Stimulated activated CD4-positive, alpha-beta T cell treated with anti-CD3 and anti-CD28 coated beads, TNF-alpha, amount 100 ng/mL, for 1 hour (primary cell): Measurements from ENCODE around the gene SOS1.
"Not testable (repeated sequence)": the region's sequence is repeated elsewhere in the genome, so short reads cannot be mapped to it uniquely, and the experiment has no call there.

Source experiments
- DNase-seq, 3 donors: peaks; one replicate each; pipeline ENCODE4 v3.0.0-alpha.2; 2020; ENCODE audit warnings: low read depth in 3 of 3, low spot score in 1 of 3

Gene SOS1

DNA sequence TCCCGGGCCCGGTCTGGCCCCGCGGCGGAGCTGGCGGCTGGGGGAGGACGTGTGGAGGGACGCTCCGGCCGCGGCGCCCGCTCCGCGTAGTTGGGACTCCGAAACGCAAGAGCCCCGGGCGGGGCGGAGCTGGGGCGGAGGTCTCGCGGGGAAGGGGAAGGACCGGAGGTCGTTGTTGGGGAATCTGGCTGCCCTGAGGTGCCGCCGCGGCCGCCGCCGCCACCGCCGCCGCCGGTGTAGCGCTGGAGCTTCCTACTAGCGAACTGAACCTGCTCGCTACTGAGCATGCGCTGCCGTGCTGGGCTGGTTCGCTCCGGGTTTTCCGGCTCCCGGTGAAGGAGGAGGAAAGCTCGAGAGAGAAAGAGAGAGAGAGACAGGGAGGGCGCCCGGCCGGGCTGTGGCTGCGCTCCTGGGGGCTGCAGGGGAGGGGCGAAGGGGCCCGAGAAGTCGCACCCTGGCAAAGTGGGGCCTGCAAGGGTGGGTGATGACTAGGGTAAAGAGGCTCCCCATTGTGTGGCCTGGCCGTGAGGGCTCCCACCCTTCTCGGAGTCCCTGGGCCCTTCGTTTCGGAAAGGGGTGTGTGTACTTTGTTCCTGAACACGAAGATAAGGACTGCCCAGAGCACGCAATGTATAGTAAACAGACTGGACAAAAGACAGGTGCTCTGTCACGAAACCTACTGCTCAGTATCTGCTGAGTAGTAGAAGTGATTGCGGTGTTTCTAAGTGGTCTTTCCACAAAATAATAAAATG lies at the start of gene SOS1:
Gene SOS1 (minus strand): TSS at position 281 of the 752 bp plus-strand sequence. CDS start 629 bp downstream, outside the sequence.
- peak; percentile 83 to 87 (median 85) for DNase-seq

DNA sequence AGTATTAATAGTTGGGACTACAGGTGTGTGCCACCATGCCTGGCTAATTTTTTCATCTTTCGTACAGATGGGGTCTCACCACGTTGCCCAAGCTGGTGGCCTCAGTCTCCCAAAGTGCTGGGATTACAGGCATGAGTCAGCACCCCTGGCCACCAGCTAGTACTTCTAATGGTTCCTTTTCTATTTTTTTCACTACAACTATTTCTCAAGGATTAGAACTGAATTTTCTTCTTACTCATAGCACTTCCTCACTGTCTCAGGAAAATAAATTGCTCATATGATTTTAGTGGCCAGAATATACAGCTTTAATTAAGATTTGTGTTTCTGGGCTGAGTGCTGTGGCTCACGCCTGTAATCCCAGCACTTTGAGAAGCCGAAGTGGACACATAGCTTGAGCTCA lies 43.2 kb upstream of the SOS1 start:
- DNase-seq = no peak

DNA sequence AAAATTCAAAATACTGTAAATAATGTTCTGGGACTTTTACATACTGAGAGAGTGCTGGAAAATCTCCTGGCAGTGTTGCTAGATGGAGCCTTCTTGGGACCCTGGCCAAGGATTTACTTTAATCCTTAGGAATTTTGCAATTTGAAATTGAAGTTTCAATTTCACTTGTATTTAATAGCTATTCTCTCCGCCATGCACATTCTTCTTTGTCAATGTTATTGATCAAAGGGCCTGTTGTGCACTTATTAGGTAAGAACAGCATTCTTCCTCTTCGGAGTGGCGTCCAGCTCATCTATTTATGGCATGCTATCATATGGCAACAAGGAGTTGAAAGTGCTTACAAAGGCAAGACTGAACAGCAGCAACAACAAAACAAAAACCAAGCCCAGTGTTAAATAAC lies 40.1 kb upstream of the SOS1 start:
- no peak for DNase-seq

DNA sequence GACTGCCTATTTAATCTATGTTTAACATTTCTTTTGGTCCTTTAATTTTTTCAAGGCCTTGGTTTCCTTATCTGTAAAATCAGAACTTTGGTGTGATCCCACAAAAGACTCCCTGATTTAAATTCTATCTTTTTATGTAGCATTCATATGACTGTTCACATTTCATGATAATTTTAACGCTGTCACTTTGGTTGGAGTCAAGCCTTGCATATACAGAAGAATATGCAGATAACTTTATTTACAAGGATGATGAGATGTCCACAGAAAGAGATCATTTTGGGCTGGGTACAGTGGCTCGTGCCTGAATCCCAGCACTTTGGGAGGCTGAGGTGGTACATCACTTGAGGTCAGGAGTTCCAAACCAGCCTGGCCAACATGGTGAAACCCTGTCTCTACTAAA lies 38.4 kb upstream of the SOS1 start:
- no peak for DNase-seq

DNA sequence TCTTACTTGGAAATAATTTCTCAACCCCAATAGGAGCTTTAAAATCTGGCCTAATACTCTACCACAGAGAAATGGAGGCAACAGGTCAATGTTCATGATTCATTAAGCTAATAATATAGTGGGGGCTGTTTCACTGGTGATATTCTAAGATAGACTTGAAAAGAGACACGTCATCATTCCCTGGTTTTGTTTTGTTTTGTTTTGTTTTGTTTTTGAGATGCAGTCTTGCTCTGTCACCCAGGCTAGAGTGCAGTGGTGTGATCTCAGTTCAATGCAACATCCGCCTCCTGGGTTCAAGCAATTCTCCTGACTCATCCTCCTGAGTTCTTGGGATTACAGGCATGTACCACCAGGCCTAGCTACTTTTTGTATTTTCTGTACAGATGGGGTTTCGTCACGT lies 37.5 kb upstream of the SOS1 start:
- no peak for DNase-seq

DNA sequence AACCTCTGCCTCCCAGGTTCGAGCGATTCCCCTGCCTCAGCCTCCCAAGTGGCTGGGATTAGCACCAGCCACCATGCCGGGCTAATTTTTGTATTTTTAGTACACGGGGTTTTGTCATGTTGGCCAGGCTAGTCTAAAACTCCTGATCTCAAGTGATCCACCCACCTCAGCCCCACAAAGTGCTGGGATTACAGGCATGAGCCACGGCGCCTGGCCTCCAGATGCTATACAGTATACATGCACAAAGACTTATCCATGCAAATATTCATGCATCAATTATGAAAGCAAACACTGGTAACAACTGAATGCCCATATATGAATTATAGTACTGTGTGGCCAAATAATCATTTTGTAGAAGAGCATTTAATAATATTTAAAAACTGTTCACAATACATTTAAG lies 36.0 kb upstream of the SOS1 start:
- DNase-seq = no peak

DNA sequence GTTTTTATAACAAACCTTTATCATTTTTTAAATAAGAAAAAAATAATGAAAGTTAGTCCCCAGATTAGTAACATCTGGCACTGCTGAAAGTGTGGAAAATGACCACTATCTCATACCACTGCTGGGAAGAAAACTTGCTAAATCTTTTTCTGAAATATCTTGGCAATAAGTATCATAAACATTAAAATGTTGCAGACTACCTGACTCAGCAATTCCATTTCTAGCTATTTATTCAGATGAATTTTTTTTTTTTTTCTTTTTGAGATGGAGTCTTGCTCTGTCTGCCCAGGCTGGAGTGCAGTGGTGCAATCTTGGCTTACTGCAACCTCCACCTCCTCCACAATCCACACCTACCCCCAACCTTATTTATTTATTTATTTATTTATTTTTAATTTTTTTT lies 35.3 kb upstream of the SOS1 start:
- DNase-seq = no peak

DNA sequence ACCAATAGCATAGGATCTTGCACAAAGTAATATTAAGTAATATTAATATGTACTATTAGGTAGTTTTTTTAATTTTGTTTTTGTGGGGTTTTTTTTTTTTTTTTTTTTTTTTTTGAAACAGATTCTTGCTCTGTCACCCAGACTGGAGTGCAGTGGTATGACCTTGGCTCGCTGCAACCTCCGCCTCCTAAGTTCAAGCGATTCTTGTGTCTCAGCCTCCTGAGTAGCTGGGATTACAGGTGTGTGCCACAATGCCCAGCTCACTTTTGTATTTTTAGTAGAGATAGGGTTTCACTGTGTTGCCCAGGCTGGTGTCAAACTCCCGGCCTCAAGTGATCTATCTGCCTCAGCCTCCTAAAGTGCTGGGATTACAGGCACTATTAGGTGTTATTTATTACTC lies 34.7 kb upstream of the SOS1 start:
- not testable (repeated sequence) for DNase-seq

DNA sequence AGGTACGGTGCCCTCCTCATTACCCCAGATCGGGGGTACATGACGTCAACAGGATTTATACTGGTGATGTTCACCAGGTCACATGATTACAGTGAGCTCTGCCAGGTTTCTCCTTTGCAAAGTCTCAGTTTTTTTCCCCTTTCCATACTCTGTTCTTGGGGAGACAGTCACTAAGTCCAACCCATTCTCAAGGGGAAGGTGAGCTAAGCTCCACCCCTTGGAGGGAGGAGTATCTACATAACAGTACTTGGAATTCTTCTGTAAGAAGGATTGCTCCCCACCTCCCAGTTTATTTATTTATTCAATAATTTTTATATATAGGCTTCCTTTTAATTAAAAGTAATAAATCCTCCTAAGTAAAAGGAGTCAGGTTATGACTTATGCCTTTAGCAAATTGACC lies 34.1 kb upstream of the SOS1 start:
- DNase-seq = no peak

DNA sequence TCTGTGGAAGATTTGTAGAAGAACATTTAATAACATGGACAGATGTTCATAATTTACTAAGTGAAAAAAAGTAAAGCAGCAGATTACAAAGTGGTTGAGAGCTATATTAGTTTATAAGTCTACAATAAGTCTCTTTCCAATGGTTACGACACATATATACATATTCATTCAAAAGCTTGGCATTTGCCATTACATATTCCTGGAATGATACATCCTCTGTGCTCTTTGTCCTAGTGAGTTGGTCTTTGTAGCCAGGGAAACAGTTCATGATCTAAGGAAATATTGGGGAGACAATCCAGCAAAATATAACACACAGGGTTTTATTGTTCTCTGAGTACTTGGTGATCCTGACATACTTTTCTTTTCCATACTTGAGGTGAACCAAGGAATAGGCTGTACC lies 32.5 kb upstream of the SOS1 start:
- no peak for DNase-seq

DNA sequence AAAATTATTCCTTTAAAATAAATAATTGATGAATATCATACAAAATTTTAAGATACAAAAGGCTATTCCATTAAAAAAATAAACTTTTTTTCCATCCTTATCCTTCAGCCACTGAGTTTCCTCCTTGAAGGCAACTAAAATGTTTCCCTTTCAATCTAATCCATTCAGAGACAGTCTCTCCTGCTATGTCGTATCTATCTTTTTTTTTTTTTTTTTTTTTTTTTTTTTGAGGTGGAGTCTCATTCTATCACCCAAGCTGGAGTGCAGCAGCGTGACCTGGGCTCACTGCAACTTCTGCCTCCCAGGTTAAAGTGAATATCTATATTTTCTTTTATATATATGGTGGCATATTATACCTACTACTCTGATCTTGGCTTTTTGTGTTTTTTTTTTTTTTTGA lies 31.7 kb upstream of the SOS1 start:
- no peak for DNase-seq

DNA sequence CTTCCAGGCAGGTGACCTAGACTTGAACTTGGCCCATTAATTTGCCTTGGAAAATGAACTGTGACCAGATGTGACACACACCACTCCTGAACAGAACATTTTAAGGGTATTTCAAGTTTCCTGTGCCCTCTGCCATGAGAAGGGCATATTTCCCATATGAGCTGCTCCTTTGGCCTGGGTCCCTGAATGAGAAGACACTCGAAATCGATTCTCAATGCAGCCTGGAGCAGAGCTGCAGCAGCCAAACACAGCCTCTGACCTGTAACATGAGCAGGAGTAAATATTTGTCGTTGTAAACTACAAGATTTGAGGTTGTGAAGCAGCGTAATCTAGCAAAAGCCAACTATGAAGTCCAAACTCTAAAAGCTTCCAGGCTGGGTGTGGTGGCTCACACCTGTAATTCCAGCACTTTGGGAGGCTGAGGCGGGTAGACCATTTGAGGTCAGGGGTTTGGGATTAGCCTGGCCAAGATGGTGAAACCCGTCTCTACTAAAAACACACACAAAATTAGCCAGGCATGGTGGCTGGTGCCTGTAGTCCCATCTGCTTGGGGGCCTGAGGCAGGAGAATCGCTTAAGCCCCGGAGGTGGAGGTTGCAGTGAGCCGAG lies 30.1 kb upstream of the SOS1 start:
- DNase-seq = no peak

DNA sequence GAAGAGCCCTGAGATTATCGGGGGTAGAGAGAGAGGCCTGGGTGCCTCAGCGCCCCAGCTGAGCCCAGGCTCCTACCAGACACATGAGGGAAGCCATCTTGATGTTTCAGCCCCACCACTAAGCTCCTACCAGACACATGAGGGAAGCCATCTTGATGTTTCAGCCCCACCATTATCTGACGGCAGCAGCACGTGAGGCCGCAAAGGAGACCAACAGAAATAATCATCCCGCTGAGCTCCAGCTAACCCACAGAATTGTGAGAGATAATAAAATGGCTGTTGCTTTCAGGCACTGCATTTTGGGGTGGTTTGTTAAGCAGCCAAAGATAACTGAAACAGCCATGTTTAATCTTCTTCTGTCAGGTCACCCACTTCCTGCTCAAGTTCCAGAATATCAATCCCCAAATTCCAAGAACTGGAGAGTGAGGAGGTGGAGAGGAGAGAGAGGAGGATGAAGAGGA lies 29.3 kb upstream of the SOS1 start:
- DNase-seq = no peak

DNA sequence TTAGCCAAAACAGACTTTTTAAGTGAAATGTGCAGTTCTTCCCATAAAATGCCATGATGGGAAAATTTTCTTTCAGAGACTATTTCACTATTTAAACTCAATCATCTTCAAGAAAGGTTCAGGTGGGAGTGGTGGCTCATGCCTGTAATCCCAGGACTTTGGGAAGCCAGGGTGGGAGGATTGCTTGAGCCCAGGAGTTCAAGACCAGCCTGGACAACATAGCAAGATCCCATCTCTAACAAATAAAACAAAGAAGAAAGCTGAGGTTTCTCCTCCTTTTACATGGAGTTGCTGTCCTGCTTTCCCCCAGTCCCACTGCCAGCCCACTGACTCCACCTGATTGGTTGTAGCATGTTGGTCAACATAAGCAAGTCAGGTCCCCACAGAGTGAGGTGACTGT lies 25.8 kb upstream of the SOS1 start:
- no peak for DNase-seq

DNA sequence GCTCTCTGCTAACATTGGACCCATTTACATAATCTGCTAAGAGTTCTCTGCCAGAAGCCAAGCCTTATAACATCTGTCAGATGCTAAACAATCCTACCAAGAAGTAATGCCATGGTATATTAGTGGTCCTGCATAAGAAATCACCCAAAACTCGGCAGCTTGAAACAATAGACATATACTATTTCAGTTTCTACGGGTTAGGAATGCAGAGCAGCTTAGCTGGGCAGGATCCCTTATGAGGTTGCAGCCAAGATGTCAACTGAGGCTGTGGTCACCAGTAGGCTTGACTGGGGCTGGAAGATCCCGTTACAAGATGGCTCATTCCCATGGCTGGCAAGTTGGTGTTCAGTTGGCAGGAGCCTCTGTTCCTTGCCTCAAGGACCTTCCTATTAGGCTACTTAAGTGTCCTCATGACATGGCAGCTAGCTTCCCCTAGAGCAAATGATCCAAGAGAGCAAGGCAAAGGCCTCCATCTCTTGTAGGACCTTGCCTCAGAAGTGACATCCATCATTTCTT lies 25.1 kb upstream of the SOS1 start:
- no peak for DNase-seq

DNA sequence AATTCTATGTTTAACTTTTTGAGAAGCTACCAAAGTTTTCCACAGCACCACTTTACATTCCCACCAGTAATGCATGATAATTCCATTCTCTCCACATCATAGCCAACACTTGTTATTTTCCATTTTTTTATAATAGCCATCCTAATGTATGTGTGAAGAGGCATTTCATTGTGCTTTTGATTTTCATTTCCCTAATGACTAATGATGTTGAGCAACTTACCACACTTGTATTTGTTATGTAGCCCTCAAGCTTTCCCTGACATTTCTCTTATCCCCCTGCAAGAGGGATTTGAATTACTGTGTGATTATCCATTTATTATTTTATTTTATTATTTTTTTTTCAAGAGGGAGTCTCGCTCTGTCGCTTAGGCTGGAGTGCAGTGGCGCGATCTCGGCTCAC lies 23.6 kb upstream of the SOS1 start:
- DNase-seq = no peak

DNA sequence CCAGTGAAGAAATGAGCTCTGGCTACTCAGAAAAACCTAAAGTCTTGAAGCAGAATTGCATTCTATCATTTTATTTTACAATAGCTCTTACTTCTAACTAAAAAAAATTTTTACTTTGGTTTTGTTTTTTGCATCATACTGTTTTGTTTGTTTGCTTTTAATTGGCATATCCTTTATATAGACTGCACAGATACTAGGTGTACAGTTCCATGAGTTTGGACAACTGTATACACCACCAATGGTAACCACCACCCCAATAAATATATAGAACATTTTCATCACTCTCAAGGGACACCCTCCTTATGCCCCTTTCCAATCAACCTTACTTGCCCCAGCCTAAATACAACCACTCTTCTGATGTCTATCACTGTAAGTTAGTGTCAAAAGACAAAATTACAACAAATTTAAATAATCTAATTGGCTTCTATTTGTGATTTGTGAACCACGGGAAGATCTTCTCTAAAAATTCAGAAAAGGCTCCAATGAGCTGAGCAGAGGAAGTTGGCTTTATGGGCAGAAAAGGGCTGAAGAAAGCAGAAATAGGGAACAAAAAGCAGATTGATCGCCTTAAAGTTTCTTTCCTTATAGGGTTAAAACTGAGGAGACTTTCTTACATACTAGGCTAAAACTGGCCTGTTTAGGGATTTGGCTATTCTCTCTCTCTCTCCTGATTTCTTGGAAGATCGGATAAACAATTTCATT lies 22.2 kb upstream of the SOS1 start:
- no peak for DNase-seq

DNA sequence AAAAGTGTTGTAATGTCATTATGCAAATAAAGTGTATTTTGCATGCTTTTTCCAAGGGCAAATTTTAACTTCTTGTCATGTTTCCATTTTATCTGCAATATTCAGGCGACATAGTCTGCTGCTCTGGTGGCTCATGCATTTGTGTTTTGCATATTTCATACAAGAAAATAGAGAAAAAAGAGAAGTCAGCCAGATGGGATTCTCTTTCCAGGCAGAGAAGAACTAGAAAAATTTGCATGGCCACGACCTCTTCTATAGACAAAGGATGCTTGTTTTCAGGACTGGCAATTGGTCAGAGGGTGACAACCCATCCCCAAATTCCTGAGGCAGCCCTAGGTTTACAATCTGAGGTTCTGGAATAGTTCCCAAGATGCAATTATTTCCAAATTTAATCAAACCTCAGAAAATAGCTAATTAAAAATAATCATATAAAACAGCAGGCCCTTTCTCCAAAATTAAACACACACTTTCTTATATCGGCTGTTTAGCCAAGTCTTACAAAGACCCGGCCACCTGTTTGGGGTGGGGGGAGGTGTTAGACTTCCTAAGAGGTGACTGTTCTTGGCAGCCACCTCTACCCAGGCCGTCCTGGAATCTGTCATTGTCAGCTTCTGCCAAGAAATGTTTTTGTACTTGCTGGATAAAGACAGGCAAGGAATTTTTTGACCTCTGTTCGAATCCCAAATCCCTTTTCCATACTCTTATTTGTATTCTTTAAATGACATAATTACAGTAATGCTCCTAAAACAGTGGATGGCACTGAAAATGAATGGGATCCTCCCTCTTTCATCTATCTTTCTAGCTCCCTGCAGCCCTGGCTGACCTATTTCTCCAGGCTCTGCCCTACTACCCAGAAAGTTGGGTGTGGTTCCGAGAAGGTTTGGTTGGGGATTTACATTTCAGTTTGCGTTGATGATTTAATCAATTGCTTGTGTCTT lies 20.8 kb upstream of the SOS1 start:
- DNase-seq = no peak

DNA sequence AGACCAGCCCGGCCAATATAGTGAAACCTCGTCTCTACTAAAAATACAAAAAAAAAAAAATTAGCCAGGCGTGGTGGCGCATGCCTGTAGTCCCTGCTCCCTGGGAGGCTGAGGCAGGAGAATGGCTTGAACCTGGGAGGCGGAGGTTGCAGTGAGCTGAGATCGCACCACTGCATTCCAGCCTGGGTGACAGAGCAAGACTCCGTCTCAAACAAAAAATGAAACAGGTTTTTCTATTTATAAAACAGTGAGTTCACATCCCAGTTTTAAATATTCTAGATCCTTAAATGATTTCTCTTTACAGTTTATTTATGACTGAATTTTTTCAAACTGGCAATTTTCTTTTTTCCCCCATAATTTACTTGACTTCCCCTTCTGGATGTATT lies 20.1 kb upstream of the SOS1 start:
- not testable (repeated sequence) for DNase-seq

DNA sequence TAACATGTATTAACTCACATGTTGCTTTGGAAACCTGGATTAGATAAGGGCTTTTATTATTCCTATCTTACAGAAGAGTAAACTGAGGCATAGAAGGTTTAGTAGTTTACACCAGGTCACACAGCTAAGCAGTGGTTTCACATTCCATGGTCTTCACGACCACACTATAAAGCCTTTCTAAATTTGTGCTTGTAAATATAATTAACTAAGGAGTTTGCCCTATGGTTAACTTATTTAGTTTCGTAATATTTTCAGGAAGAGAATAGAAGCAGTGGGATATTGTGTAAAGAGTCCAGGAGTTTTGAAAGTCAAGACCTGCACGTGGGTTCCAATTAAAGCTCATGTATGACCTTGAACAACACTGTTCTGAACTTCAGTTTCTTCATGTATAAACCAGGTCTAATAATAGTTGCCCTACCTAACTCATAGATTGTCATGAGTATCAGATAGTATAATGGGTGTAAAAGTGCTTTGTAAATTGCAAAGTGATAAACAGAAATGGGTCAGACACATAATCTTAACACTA lies 19.5 kb upstream of the SOS1 start:
- no peak for DNase-seq
